Measurements from ENCODE around the gene POMZP3.
"Not testable (repeated sequence)": the region's sequence is repeated elsewhere in the genome, so short reads cannot be mapped to it uniquely, and the experiment has no call there.

DNA sequence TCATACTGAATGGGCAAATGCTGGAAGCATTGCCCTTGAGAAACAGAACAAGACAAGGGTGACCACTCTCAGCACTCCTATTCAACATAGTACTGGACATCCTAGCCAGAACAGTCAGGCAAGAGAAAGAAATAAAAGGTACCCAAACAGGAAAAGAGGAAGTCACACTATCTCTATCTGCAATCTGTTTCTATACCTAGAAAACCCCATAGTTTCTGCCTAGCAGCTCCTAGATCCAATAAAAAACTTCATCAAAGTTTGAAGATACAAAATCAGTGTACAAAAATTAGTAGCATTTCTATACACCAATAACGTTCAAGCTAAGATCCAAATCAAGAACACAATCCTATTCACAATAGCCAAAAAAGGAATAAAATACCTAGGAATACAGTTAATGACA, 29.8 kb downstream of the POMZP3 start:
- TF ChIP-seq POLR2A, POLR2AphosphoS5 (IDR thresholded peaks at IDR 0.05; ENCODE audit: low read depth, low read length): not testable (repeated sequence)

Measured in GM12892 (cell line).